Neural progenitor cell (in vitro differentiated cells): ENCODE results near the gene SH3GLB1. TPM values are rescaled to one million over a fixed set of nuclear protein-coding genes. Genes with fewer than 3 reads are reported as not detected.

ENCODE experiments used
- DNase-seq: peaks from one replicate; pipeline ENCODE4 v3.0.0-alpha.2; 2016; ENCODE audit warnings: low spot score
- H2AFZ ChIP-seq: fragments of 200-600 bp; sonication (generic); replicated peaks from 2 replicates; pipeline ENCODE4 v1.6.1; 2016; ENCODE audit warnings: antibody characterized with exemption
- H3F3A ChIP-seq: fragments of 200-600 bp; sonication (generic); 2 replicates; pipeline ENCODE4 v1.6.1; 2016; ENCODE audit warnings: antibody characterized with exemption, low read depth
- H3K27ac ChIP-seq: fragments of 200-600 bp; sonication (generic); 2 replicates; pipeline ENCODE4 v1.5.1; 2016; ENCODE audit warnings: mild to moderate bottlenecking
- H3K27me3 ChIP-seq: fragments of 200-600 bp; sonication (generic); 2 replicates; pipeline ENCODE4 v1.6.1; 2016; ENCODE audit warnings: mild to moderate bottlenecking, moderate library complexity
- H3K36me3 ChIP-seq: fragments of 200-600 bp; sonication (generic); 2 replicates; pipeline ENCODE4 v1.5.1; 2016
- H3K4me1 ChIP-seq: fragments of 200-600 bp; sonication (generic); 2 replicates; pipeline ENCODE4 v1.6.1; 2016; ENCODE audit warnings: mixed run types
- H3K4me2 ChIP-seq: fragments of 200-600 bp; sonication (generic); 2 replicates; pipeline ENCODE4 v1.6.1; 2016
- H3K4me3 ChIP-seq: fragments of 200-600 bp; sonication (generic); 2 replicates; pipeline ENCODE4 v1.5.1; 2016
- H3K79me2 ChIP-seq: fragments of 200-600 bp; sonication (generic); 2 replicates; pipeline ENCODE4 v1.6.1; 2016; ENCODE audit warnings: low read depth
- H3K9ac ChIP-seq: fragments of 200-600 bp; sonication (generic); 2 replicates; pipeline ENCODE4 v1.6.1; 2016
- H3K9me3 ChIP-seq: fragments of 200-600 bp; sonication (generic); 2 replicates; pipeline ENCODE4 v1.5.1; 2016; ENCODE audit warnings: low read depth
- H4K20me1 ChIP-seq: fragments of 200-600 bp; sonication (generic); 2 replicates; pipeline ENCODE4 v1.6.1; 2016; ENCODE audit warnings: low read depth
- H3K27ac Mint-ChIP-seq: 3 replicates; pipeline ENCODE4 v1.8.0; 2021; ENCODE audit warnings: mixed read lengths
- H3K27me3 Mint-ChIP-seq: 2 replicates; pipeline ENCODE4 v1.8.0; 2022; ENCODE audit warnings: low read depth, mild to moderate bottlenecking, inconsistent platforms, moderate library complexity, mixed read lengths; ENCODE audit not compliant: insufficient read depth
- H3K36me3 Mint-ChIP-seq: 3 replicates; pipeline ENCODE4 v1.8.0; 2021; ENCODE audit warnings: mixed read lengths
- H3K4me1 Mint-ChIP-seq: 3 replicates; pipeline ENCODE4 v1.8.0; 2021; ENCODE audit warnings: mixed read lengths
- H3K4me3 Mint-ChIP-seq: 3 replicates; pipeline ENCODE4 v1.8.0; 2021; ENCODE audit warnings: mild to moderate bottlenecking, moderate library complexity, mixed read lengths
- H3K9me3 Mint-ChIP-seq: 3 replicates; pipeline ENCODE4 v1.8.0; 2020; ENCODE audit warnings: mixed read lengths
- CTCF ChIP-seq: fragments of 200-600 bp; sonication (generic); IDR thresholded peaks from 2 replicates; pipeline ENCODE4 v1.5.1; 2017; ENCODE audit warnings: antibody characterized with exemption, mild to moderate bottlenecking
- EZH2 ChIP-seq: fragments of 200-600 bp; sonication (generic); IDR thresholded peaks from 2 replicates; pipeline ENCODE4 v1.6.1; 2017; ENCODE audit warnings: antibody characterized with exemption, mild to moderate bottlenecking, moderate library complexity
- EZH2phosphoT487 ChIP-seq: fragments of 200-600 bp; sonication (generic); IDR thresholded peaks from 2 replicates; pipeline ENCODE4 v1.6.1; 2017; ENCODE audit warnings: antibody characterized with exemption
- total RNA-seq: library from RNA; depleted of rRNA; stranded (reverse); fragments of >200 nt; gene quantifications from 2 replicates; pipeline ENCODE4 v1.2.3, GENCODE V29; 2015; ENCODE audit warnings: low replicate concordance

The SH3GLB1 gene
- total RNA-seq, 1 donor from 2014 or later, result 28.5 TPM

DNA sequence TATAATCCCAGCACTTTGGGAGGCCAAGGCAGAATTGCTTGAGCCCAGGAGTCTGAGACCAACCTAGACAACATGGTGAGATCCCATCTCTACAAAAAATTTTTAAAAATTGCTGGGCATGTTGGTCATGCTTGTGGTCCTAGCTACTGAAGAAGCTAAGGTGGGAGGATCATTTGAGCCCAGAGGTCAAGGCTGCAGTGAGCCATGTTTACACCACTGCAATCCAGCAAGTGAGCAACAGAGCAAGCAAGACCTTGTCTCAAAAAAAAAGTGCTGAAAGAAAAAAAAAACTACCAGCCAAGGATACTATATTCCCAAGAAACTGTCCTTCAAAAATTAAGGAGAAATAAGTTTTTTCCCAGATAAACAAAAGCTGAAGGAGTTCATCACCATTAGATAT, 78.1 kb downstream of the SH3GLB1 start:
- Mint-ChIP-seq H3K4me1 (no peaks in the 10 kb centered on the region), H3K9me3 (peaks cover 9% of the 10 kb centered on the region)
- no peaks in the 10 kb centered on the region for H3K79me2 ChIP-seq

GRCh38 chr1:86787621-86788020, 83.2 kb downstream of the SH3GLB1 start:
- Histone ChIP-seq H3K27ac (no peak overlapping the region), H4K20me1 (no peaks in the 10 kb centered on the region), H3K4me3 (no peak overlapping the region), H3K4me2 (no peak overlapping the region), H3K36me3 (no peaks in the 10 kb centered on the region), H2AFZ (no peak overlapping the region), H3K27me3 (no peaks in the 10 kb centered on the region), H3K4me1 (no peaks in the 10 kb centered on the region), H3F3A (no peaks in the 10 kb centered on the region), H3K9ac (no peak overlapping the region), H3K9me3 (no peaks in the 10 kb centered on the region), H3K79me2 (no peaks in the 10 kb centered on the region)
- Mint-ChIP-seq H3K4me1 (peaks cover under 1% of the 10 kb centered on the region), H3K4me3 (no peak overlapping the region), H3K27ac (no peak overlapping the region), H3K36me3 (no peaks in the 10 kb centered on the region), H3K9me3 (peaks cover 2% of the 10 kb centered on the region), H3K27me3 (no peaks in the 10 kb centered on the region)
- TF ChIP-seq EZH2, result no peak
- no peak for TF ChIP-seq EZH2phosphoT487
- no peak for TF ChIP-seq CTCF
- DNase-seq, result no peak

More for the DNA sequence above, 78.1 kb downstream of the SH3GLB1 start:
- Histone ChIP-seq H3K9ac (no peak overlapping the region), H2AFZ (no peak overlapping the region), H3K4me3 (no peak overlapping the region), H3K9me3 (no peaks in the 10 kb centered on the region), H4K20me1 (no peaks in the 10 kb centered on the region), H3K4me2 (no peak overlapping the region), H3K4me1 (no peaks in the 10 kb centered on the region), H3K27me3 (no peaks in the 10 kb centered on the region), H3F3A (no peaks in the 10 kb centered on the region), H3K36me3 (no peaks in the 10 kb centered on the region), H3K27ac (no peak overlapping the region)
- H3K4me3 Mint-ChIP-seq, result no peak overlapping the region
- no peak overlapping the region for H3K27ac Mint-ChIP-seq
- H3K27me3 Mint-ChIP-seq, result no peaks in the 10 kb centered on the region
- H3K36me3 Mint-ChIP-seq, result no peaks in the 10 kb centered on the region
- TF ChIP-seq CTCF (no peak), EZH2 (no peak), EZH2phosphoT487 (no peak)
- DNase-seq, result no peak

- no peak overlapping the region for H2AFZ ChIP-seq
- no peak for DNase-seq
These were observed 84.2 kb downstream of the SH3GLB1 start for GRCh38 chr1:86788300-86789206.

More at GRCh38 chr1:86788300-86789206, 84.2 kb downstream of the SH3GLB1 start:
- Histone ChIP-seq H3K36me3 (no peaks in the 10 kb centered on the region), H3K4me3 (no peak overlapping the region), H3K9me3 (no peaks in the 10 kb centered on the region), H3K27ac (no peak overlapping the region), H3K4me1 (no peaks in the 10 kb centered on the region), H3K27me3 (no peaks in the 10 kb centered on the region), H4K20me1 (no peaks in the 10 kb centered on the region), H3K4me2 (no peak overlapping the region), H3K9ac (no peak overlapping the region), H3F3A (no peaks in the 10 kb centered on the region), H3K79me2 (no peaks in the 10 kb centered on the region)
- Mint-ChIP-seq H3K27me3 (no peaks in the 10 kb centered on the region), H3K4me3 (no peak overlapping the region), H3K36me3 (no peaks in the 10 kb centered on the region), H3K9me3 (peaks cover 2% of the 10 kb centered on the region), H3K4me1 (peaks cover 10% of the 10 kb centered on the region), H3K27ac (no peak overlapping the region)
- TF ChIP-seq EZH2phosphoT487, result no peak
- TF ChIP-seq EZH2, result no peak
- TF ChIP-seq CTCF, result no peak
